Bronchial epithelial cell (primary cell): ENCODE results near the gene RSPRY1. TPM values are rescaled to one million over a fixed set of nuclear protein-coding genes. Genes with fewer than 3 reads are reported as not detected.

Experiments used
- DNase-seq: peaks from one replicate; pipeline ENCODE4 v3.0.0-alpha.2; 2010; ENCODE audit warnings: low read depth
- FAIRE-seq: peaks from 2 replicates; lab custom pipeline; 2011; peaks lifted over from hg19 to GRCh38; lab: Jason Lieb, UNC
- H3K27me3 ChIP-seq: 2 replicates; pipeline ENCODE4 v1.5.1; 2011; ENCODE audit warnings: low read length; ENCODE audit not compliant: control insufficient read depth, insufficient read depth
- H3K36me3 ChIP-seq: 2 replicates; pipeline ENCODE4 v1.5.1; 2011; ENCODE audit warnings: low read length; ENCODE audit not compliant: control insufficient read depth, insufficient read depth
- H3K4me3 ChIP-seq: 2 replicates; pipeline ENCODE4 v1.5.1; 2011; ENCODE audit warnings: mild to moderate bottlenecking, low read depth, low read length, control low read depth
- CTCF ChIP-seq: IDR thresholded peaks from 2 replicates; pipeline ENCODE4 v1.5.1; 2011; ENCODE audit warnings: mild to moderate bottlenecking, moderate library complexity, low read length, control low read depth, inconsistent platforms; ENCODE audit not compliant: insufficient read depth, severe bottlenecking
- total RNA-seq: library from RNA; depleted of rRNA; stranded (reverse); fragments of >200 nt; gene quantifications from 2 replicates; pipeline ENCODE4 v1.2.1, GENCODE V29; 2014

The RSPRY1 gene
- total RNA-seq, 1 donor from 2014 or later, result 38.7 TPM

- DNase-seq (no peak), FAIRE-seq (no peak)
- Histone ChIP-seq H3K4me3 (no peak overlapping the region), H3K27me3 (no peaks in the 10 kb centered on the region), H3K36me3 (peaks cover 17% of the 10 kb centered on the region)
- TF ChIP-seq CTCF, result no peak
Observed at GRCh38 chr16:57224651-57225335, 38.7 kb downstream of the RSPRY1 start.

GRCh38 chr16:57225978-57226377, 39.8 kb downstream of the RSPRY1 start:
- FAIRE-seq (no peak), DNase-seq (no peak)
- no peak overlapping the region for H3K4me3 ChIP-seq
- H3K27me3 ChIP-seq, result no peaks in the 10 kb centered on the region
- H3K36me3 ChIP-seq, result peaks cover 19% of the 10 kb centered on the region
- TF ChIP-seq CTCF, result no peak

- DNase-seq, result peak; percentile 46
- no peak for TF ChIP-seq CTCF
- FAIRE-seq, result no peak
- Histone ChIP-seq H3K27me3 (no peaks in the 10 kb centered on the region), H3K4me3 (no peak overlapping the region), H3K36me3 (peaks cover 14% of the 10 kb centered on the region)
Observed at GRCh38 chr16:57226701-57227621, 40.8 kb downstream of the RSPRY1 start.

GRCh38 chr16:57229079-57229478, 43.0 kb downstream of the RSPRY1 start:
- no peaks in the 10 kb centered on the region for H3K27me3 ChIP-seq
- no peak for TF ChIP-seq CTCF
- DNase-seq (no peak), FAIRE-seq (no peak)
- no peak overlapping the region for H3K4me3 ChIP-seq
- peaks cover 17% of the 10 kb centered on the region for H3K36me3 ChIP-seq

- H3K36me3 ChIP-seq, result peaks cover 20% of the 10 kb centered on the region
- peak; percentile 56 for DNase-seq
- no peak for TF ChIP-seq CTCF
- FAIRE-seq, result no peak
- H3K4me3 ChIP-seq, result no peak overlapping the region
- no peaks in the 10 kb centered on the region for H3K27me3 ChIP-seq
Observed at GRCh38 chr16:57231821-57232350, 45.8 kb downstream of the RSPRY1 start.
